Measurements from ENCODE around the gene VAV2.

- TF ChIP-seq CTCF (IDR thresholded peaks at IDR 0.05; ENCODE audit: low read depth, low read length, missing input control) (no peak), ATF3 (IDR thresholded peaks at IDR 0.05) (no peak), REST (IDR thresholded peaks at IDR 0.05) (no peak), HNF4A (conservative IDR thresholded peaks at IDR 0.05) (no peak), EGR1 (IDR thresholded peaks at IDR 0.05; ENCODE audit: low read depth in 2 of 2) (no peak), GABPA (IDR thresholded peaks at IDR 0.05 in 1 of 2, conservative IDR thresholded peaks at IDR 0.05 in 1 of 2) (no peak), SP1 (IDR thresholded peaks at IDR 0.05) (no peak), RAD21 (IDR thresholded peaks at IDR 0.05) (no peak), TAF1 (conservative IDR thresholded peaks at IDR 0.05) (no peak), MAX (IDR thresholded peaks at IDR 0.05) (no peak), FOXA1 (IDR thresholded peaks at IDR 0.05) (no peak), ZBTB33 (IDR thresholded peaks at IDR 0.05) (no peak)
Measured at GRCh38 chr9:133732639-133733408, 259.3 kb downstream of the VAV2 start.
